Right atrium auricular region (tissue), 2 donors: ENCODE data around the gene SLC25A10. TPM values are rescaled to one million over a fixed set of nuclear protein-coding genes. Genes with fewer than 3 reads are reported as not detected.
"Not testable (repeated sequence)": the region's sequence is repeated elsewhere in the genome, so short reads cannot be mapped to it uniquely, and the experiment has no call there.

Source experiments
- DNase-seq: peaks from one replicate; pipeline ENCODE4 v3.0.0-alpha.2; 2019; ENCODE audit warnings: low spot score
- H3K27ac ChIP-seq, 2 donors: fragments of 200-600 bp; sonication (generic); 1 replicate in 1 of 2; 2 replicates in 1 of 2; pipeline ENCODE4 v1.5.1; 2016 to 2019
- H3K27me3 ChIP-seq, 2 donors: fragments of 200-600 bp; sonication (generic); one replicate each; pipeline versions ENCODE4 v1.5.1 to v1.6.0; 2017 to 2019
- H3K36me3 ChIP-seq: fragments of 200-600 bp; sonication (generic); one replicate; pipeline ENCODE4 v1.5.1; 2016
- H3K4me1 ChIP-seq, 2 donors: fragments of 200-600 bp; sonication (generic); one replicate each; pipeline versions ENCODE4 v1.5.1 to v1.6.0; 2017 to 2019
- H3K4me3 ChIP-seq, 2 donors: fragments of 200-600 bp; sonication (generic); 1 replicate in 1 of 2; 2 replicates in 1 of 2; pipeline ENCODE4 v1.5.1; 2017 to 2019; ENCODE audit warnings: mild to moderate bottlenecking in 1 of 2, moderate library complexity in 1 of 2
- H3K9me3 ChIP-seq, 2 donors: fragments of 200-600 bp; sonication (generic); one replicate each; pipeline ENCODE4 v1.5.1; 2019
- total RNA-seq, 2 donors: library from RNA; depleted of rRNA; stranded (reverse); fragments of >200 nt; gene quantifications; one replicate each; pipeline ENCODE4 v1.1.0, GENCODE V29; 2016
- TF ChIP-seq, protein P1 (sequence below), 2 donors: fragments of 200-600 bp; sonication (generic); IDR thresholded peaks; one replicate each; pipeline ENCODE4 v1.5.1; 2019; ENCODE audit warnings: antibody characterized with exemption in 2 of 2

Gene SLC25A10
- total RNA-seq, 2 donors from 2014 or later = 6.6 to 18.2 TPM

DNA sequence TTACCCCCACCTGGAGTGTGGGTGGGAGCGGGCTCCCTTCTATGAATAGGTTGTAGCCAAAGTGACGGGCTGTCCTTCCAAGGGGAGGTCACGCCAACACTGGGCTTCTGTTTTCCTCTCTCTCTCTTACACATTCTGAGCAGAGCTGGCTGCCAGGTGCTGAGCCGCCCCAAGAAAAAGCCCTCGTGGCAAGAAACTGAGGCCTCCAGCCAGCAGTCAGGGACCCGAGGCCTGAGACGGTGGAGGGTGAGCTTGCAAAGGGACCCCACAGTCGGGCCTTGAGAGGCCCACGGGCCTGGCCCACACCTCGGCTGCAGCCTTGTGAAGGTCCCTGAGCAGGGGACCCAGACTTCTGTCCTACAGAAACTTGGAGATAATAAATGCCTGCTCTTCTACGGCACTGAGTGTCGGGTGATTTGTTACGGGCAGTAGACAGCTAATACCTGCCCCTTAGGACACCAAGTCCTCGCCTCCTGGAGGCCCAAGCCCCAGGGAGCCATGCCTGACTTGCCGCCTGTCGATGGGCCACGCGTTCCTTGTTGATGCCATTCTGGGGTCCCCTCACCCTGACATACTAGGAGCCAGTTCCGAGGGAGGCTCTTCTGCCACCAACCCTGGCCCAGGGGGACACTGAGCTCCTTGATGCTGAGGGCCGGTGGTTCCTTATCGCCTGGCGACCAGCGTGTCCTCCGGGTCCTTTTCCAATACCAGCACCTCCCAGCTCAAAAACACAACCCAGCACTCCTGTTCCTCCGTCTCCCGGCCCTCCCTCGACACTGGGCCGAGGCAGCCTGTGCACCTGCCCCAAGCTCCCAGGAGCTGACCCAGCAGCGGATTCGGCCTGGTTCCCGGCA lies 26.1 kb downstream of the SLC25A10 start:
- H3K4me1 ChIP-seq = peaks cover 0 to 19% of the 10 kb centered on the region in 2 donors
- H3K27me3 ChIP-seq = no peaks in the 10 kb centered on the region
- no peak overlapping the region for H3K4me3 ChIP-seq
- H3K27ac ChIP-seq = no peak overlapping the region
- TF ChIP-seq, protein P1, sequence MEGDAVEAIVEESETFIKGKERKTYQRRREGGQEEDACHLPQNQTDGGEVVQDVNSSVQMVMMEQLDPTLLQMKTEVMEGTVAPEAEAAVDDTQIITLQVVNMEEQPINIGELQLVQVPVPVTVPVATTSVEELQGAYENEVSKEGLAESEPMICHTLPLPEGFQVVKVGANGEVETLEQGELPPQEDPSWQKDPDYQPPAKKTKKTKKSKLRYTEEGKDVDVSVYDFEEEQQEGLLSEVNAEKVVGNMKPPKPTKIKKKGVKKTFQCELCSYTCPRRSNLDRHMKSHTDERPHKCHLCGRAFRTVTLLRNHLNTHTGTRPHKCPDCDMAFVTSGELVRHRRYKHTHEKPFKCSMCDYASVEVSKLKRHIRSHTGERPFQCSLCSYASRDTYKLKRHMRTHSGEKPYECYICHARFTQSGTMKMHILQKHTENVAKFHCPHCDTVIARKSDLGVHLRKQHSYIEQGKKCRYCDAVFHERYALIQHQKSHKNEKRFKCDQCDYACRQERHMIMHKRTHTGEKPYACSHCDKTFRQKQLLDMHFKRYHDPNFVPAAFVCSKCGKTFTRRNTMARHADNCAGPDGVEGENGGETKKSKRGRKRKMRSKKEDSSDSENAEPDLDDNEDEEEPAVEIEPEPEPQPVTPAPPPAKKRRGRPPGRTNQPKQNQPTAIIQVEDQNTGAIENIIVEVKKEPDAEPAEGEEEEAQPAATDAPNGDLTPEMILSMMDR (IDR thresholded peaks at IDR 0.05) = no peak
- DNase-seq = no peak
- H3K9me3 ChIP-seq = no peaks in the 10 kb centered on the region
- H3K36me3 ChIP-seq = no peaks in the 10 kb centered on the region

DNA sequence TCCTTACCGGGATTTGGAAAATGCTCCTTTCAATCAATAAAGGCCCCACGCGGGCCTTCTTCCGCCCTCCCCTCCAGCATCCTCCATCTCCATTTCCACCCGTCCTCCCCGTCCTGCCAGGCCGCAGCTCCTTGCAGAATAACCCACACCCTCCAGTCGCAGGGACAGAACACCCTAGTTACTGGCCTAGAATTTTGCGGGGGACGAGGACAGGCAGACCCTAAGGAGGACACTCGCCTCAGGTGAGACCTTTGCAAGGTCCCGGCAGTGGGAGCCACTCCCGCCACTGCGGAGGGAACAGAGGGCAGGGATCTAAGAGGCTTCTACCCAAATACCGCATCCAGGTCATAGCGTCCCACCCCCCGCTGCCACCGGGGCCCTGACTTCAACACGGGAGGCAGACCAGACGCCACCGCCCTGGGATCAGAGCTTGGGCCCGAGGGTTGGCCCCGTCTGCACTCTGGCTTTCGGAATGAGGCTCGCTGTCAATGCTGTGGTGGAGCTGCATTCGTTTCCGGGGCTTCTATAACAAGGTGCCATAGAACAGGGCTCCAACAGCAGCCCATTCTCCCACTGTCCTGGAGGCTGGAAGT lies 26.8 kb downstream of the SLC25A10 start:
- no peak overlapping the region for H3K27ac ChIP-seq
- DNase-seq = no peak
- no peaks in the 10 kb centered on the region for H3K36me3 ChIP-seq
- TF ChIP-seq, protein P1 (IDR thresholded peaks at IDR 0.05) = no peak
- peaks cover 0 to 14% of the 10 kb centered on the region in 2 donors for H3K4me1 ChIP-seq
- no peaks in the 10 kb centered on the region for H3K27me3 ChIP-seq
- H3K9me3 ChIP-seq = no peaks in the 10 kb centered on the region
- no peak overlapping the region for H3K4me3 ChIP-seq

DNA sequence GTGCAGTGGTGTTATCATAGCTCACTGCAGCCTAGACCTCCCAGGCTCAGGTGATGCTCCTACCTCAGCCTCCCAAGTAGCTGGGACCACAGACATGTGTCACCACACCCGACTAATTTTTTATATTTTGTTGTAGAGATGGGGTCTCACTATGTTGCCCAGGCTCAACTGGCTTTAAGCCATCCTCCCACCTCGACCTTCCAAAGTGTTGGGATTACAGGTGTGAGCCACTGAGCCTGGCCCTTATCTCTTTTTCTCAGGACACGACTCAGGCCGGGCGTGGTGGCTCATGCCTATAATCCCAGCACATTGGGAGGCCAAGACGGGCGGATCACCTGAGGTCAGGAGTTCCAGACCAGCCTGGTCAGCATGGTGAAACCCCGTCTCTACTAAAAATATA lies 27.5 kb downstream of the SLC25A10 start:
- H3K4me1 ChIP-seq, H3K4me3 ChIP-seq, H3K27me3 ChIP-seq, H3K27ac ChIP-seq, DNase-seq, H3K36me3 ChIP-seq, H3K9me3 ChIP-seq: not testable (repeated sequence)

DNA sequence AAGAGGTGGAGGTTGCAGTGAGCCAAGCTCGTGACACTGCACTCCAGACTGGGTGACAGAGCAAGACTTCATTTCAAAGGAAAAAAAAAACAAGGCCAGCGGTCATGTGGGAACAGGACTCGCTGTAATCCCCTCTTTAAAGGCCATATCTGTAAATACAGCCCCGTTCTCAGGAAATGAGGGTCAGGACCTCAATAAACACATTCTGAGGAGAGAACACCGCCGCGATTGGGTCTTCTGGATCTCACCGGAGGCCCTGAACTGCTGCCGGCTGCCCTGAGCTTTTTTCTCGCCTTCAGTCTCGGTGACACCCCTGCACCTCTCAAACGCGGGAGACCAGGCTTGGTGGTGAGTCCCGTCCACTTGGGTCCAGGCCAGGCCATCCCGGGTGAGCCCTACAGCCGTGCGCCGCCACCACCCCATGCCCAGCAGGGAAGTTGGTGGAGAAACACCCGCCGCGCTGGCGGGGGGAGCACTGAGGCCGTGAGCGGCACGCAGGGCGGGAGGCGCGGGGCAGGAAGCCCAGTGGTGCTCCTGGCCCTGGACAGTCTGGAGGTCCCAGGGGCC lies 28.4 kb downstream of the SLC25A10 start:
- Histone ChIP-seq H3K27me3 (no peaks in the 10 kb centered on the region), H3K4me3 (no peak overlapping the region), H3K27ac (no peak overlapping the region), H3K9me3 (no peaks in the 10 kb centered on the region), H3K4me1 (peaks cover 0 to 7% of the 10 kb centered on the region in 2 donors), H3K36me3 (no peaks in the 10 kb centered on the region)
- no peak for DNase-seq
- TF ChIP-seq, protein P1 (IDR thresholded peaks at IDR 0.05) = no peak

DNA sequence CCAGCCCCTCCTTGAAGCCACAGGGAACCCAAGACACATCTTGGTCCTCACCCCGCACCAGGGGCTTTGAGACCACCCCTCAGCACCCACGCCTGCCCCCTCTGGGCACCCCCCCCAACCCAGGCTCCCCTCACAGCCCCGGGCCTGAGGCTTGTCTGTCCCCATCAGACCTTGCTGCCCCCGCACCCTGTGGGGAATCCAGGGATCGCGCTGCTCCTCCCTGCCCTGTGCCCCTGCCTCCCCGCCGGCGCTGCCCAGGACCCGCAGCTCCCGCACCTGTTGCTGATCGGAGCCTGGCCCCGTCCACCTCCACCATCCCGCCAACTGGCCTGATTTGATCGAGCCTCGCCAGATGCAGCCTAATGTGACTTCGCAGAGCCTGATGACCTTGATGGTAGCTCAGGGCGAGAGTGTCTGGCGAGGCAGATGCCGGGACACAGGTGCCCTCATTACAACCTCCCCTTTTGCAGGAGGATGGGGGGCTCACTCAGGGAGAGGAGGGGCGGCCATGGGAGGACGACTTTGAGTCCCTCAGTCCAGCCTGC lies 29.0 kb downstream of the SLC25A10 start:
- Histone ChIP-seq H3K27ac (no peak overlapping the region), H3K4me1 (peaks cover 0 to under 1% of the 10 kb centered on the region in 2 donors)
- TF ChIP-seq, protein P1 (IDR thresholded peaks at IDR 0.05) = no peak

More for the DNA sequence above, 29.0 kb downstream of the SLC25A10 start:
- Histone ChIP-seq H3K4me3 (no peak overlapping the region), H3K27me3 (no peaks in the 10 kb centered on the region), H3K36me3 (no peaks in the 10 kb centered on the region), H3K9me3 (no peaks in the 10 kb centered on the region)
- no peak for DNase-seq
